ENCODE measurements around the gene MCC.

Gene MCC

DNA sequence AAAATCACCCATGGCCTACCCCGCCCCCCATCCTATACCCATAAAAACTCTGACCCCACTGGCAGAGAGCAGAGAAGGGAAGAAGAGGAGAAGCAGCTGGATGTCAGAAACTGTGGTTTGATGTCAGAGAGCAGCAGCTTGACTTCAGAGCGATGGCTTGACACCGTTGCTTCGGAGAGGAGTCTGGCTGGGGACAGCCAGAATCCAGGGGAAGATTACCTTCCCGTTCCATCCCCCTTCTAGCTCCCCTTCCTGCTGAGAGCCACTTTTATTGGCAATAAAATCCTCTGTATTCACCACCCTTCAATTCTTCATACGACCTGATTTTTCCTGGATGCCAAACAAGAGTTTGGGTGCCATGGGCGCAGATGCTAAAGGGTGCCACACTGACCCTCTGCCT lies 373.7 kb downstream of the MCC start:
- no peak overlapping the region for H3K27ac ChIP-seq (replicated peaks)
- TF ChIP-seq, protein P1, sequence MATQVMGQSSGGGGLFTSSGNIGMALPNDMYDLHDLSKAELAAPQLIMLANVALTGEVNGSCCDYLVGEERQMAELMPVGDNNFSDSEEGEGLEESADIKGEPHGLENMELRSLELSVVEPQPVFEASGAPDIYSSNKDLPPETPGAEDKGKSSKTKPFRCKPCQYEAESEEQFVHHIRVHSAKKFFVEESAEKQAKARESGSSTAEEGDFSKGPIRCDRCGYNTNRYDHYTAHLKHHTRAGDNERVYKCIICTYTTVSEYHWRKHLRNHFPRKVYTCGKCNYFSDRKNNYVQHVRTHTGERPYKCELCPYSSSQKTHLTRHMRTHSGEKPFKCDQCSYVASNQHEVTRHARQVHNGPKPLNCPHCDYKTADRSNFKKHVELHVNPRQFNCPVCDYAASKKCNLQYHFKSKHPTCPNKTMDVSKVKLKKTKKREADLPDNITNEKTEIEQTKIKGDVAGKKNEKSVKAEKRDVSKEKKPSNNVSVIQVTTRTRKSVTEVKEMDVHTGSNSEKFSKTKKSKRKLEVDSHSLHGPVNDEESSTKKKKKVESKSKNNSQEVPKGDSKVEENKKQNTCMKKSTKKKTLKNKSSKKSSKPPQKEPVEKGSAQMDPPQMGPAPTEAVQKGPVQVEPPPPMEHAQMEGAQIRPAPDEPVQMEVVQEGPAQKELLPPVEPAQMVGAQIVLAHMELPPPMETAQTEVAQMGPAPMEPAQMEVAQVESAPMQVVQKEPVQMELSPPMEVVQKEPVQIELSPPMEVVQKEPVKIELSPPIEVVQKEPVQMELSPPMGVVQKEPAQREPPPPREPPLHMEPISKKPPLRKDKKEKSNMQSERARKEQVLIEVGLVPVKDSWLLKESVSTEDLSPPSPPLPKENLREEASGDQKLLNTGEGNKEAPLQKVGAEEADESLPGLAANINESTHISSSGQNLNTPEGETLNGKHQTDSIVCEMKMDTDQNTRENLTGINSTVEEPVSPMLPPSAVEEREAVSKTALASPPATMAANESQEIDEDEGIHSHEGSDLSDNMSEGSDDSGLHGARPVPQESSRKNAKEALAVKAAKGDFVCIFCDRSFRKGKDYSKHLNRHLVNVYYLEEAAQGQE (IDR thresholded peaks at IDR 0.05; ENCODE audit: insufficient replicate concordance, low read depth): no peak
- no peak for TF ChIP-seq GABPA (IDR thresholded peaks at IDR 0.05; ENCODE audit: low read depth)
- TF ChIP-seq SPI1 (IDR thresholded peaks at IDR 0.05; ENCODE audit: borderline replicate concordance, low read depth): no peak
- no peak for TF ChIP-seq POLR2AphosphoS5 (IDR thresholded peaks at IDR 0.05; ENCODE audit: low read depth)
- TF ChIP-seq, protein P2, sequence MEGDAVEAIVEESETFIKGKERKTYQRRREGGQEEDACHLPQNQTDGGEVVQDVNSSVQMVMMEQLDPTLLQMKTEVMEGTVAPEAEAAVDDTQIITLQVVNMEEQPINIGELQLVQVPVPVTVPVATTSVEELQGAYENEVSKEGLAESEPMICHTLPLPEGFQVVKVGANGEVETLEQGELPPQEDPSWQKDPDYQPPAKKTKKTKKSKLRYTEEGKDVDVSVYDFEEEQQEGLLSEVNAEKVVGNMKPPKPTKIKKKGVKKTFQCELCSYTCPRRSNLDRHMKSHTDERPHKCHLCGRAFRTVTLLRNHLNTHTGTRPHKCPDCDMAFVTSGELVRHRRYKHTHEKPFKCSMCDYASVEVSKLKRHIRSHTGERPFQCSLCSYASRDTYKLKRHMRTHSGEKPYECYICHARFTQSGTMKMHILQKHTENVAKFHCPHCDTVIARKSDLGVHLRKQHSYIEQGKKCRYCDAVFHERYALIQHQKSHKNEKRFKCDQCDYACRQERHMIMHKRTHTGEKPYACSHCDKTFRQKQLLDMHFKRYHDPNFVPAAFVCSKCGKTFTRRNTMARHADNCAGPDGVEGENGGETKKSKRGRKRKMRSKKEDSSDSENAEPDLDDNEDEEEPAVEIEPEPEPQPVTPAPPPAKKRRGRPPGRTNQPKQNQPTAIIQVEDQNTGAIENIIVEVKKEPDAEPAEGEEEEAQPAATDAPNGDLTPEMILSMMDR (IDR thresholded peaks at IDR 0.05; ENCODE audit: insufficient read depth, low read length): no peak
- H3K27me3 ChIP-seq (ENCODE audit: insufficient read depth, poor library complexity, severe bottlenecking): no peaks in the 10 kb centered on the region
- DNase-seq (ENCODE audit: low read depth in 1 of 2, low spot score in 1 of 2): no peak
- H3K4me3 ChIP-seq (replicated peaks; ENCODE audit: insufficient read depth, low read length): no peak overlapping the region

DNA sequence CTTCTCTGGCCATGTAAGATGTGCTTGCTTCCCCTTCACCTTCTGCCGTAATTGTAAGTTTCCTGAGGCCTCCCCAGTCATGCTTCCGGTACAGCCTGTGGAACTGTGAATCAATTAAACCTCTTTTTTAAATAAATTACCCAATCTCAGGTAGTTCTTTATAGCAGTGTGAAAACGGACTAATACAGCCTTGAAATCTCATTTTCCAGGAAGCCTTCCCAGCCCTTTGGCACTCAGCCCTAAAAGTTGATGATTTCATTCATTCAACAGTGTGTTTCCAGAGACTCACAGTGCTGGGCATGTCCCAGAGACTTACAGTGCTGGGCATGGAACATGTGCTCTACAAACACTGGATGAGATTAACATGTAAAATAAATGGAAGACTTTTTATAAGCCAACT lies 375.8 kb downstream of the MCC start:
- Histone ChIP-seq H3K27ac (replicated peaks) (no peak overlapping the region), H3K4me3 (replicated peaks; ENCODE audit: insufficient read depth, low read length) (no peak overlapping the region), H3K27me3 (ENCODE audit: insufficient read depth, poor library complexity, severe bottlenecking) (no peaks in the 10 kb centered on the region)
- TF ChIP-seq, protein P2 (IDR thresholded peaks at IDR 0.05; ENCODE audit: insufficient read depth, low read length): no peak
- TF ChIP-seq POLR2AphosphoS5 (IDR thresholded peaks at IDR 0.05; ENCODE audit: low read depth) (no peak), SPI1 (IDR thresholded peaks at IDR 0.05; ENCODE audit: borderline replicate concordance, low read depth) (no peak), GABPA (IDR thresholded peaks at IDR 0.05; ENCODE audit: low read depth) (no peak)
- TF ChIP-seq, protein P1 (IDR thresholded peaks at IDR 0.05; ENCODE audit: insufficient replicate concordance, low read depth): no peak
- no peak for DNase-seq (ENCODE audit: low read depth in 1 of 2, low spot score in 1 of 2)

DNA sequence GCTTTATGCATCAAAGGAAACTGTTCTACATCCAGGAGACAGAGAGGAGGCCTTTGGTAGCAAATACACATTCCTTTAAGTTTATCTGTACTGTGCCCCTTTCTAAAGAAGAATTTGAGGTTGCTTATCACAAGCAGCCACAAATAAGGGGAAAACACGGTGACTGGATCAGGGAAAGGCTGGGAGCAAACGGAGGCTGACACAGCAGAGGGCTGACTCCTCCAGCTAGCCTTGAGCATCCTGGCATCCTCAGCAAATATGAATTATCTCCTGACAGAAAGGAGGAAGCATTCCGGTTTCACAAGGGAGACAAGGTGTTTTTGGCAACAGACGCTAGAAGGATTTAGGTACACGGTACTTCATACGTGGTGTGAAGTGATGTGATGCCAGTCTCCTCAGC lies 378.1 kb downstream of the MCC start:
- no peak for DNase-seq (ENCODE audit: low read depth in 1 of 2, low spot score in 1 of 2)
- Histone ChIP-seq H3K27me3 (ENCODE audit: insufficient read depth, poor library complexity, severe bottlenecking) (no peaks in the 10 kb centered on the region), H3K27ac (replicated peaks) (no peak overlapping the region), H3K4me3 (replicated peaks; ENCODE audit: insufficient read depth, low read length) (no peak overlapping the region)
- TF ChIP-seq, protein P1 (IDR thresholded peaks at IDR 0.05; ENCODE audit: insufficient replicate concordance, low read depth): no peak
- TF ChIP-seq SPI1 (IDR thresholded peaks at IDR 0.05; ENCODE audit: borderline replicate concordance, low read depth): no peak
- TF ChIP-seq, protein P2 (IDR thresholded peaks at IDR 0.05; ENCODE audit: insufficient read depth, low read length): no peak
- no peak for TF ChIP-seq GABPA (IDR thresholded peaks at IDR 0.05; ENCODE audit: low read depth)
- TF ChIP-seq POLR2AphosphoS5 (IDR thresholded peaks at IDR 0.05; ENCODE audit: low read depth): no peak
